HG03025 (cell line): Measurements from ENCODE around the gene TSHZ2.
"Not testable (repeated sequence)": the region's sequence is repeated elsewhere in the genome, so short reads cannot be mapped to it uniquely, and the experiment has no call there.

ENCODE experiments used
- ATAC-seq: cut with Tn5 transposase; IDR thresholded peaks from one replicate; pipeline ENCODE4 v1.9.1; 2021; ENCODE audit warnings: mild to moderate bottlenecking, moderate library complexity; ENCODE audit not compliant: unreplicated experiment, low FRiP score

Gene TSHZ2

DNA sequence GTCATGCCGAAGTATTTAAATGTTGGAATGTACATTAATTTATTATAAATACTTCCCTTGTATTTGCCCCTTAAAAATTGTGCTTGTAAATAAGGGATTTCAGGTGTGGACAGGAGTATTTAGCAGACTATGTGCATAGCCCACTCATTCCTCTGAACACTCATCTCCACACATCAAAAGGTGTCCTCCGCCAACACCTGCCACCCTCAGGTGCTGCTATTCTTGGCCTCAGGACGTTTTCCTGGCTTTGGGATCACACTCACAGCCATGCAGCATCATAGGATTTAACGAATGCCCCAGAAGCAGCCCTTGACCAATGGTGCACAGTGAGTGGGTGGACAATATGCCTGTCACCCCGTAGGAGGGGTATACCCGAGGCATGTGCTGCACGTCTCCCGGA, 390.6 kb downstream of the TSHZ2 start:
- no peak for ATAC-seq

- ATAC-seq: no peak
Observed at GRCh38 chr20:53364646-53365045, 392.5 kb downstream of the TSHZ2 start.

- no peak for ATAC-seq
Observed at GRCh38 chr20:53365076-53365475, 392.9 kb downstream of the TSHZ2 start.

GRCh38 chr20:53365539-53366075, 393.4 kb downstream of the TSHZ2 start:
- ATAC-seq: no peak

- ATAC-seq: not testable (repeated sequence)
Observed at GRCh38 chr20:53366928-53367327, 394.8 kb downstream of the TSHZ2 start.

DNA sequence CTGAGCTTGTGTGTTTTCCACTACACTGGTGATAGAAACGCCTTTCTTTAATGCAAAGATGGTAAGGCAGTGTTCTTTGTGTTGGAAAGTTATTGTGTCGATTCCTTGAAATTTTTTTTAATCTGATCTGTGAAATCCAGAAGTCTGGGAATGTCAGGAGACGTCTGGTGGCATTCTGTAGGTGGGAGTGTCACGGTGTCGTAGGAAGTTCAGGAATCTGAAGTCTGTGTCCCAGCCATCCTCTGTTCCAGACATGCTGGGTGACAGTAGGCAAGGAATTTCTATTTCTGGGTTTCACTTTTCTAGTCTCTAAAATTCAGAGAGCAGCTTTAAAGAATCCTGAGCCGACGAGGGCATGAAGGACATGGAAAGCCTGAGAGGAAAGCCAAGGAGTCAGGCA, 397.7 kb downstream of the TSHZ2 start:
- no peak for ATAC-seq

GRCh38 chr20:53370345-53370961, 398.3 kb downstream of the TSHZ2 start:
- ATAC-seq: no peak

DNA sequence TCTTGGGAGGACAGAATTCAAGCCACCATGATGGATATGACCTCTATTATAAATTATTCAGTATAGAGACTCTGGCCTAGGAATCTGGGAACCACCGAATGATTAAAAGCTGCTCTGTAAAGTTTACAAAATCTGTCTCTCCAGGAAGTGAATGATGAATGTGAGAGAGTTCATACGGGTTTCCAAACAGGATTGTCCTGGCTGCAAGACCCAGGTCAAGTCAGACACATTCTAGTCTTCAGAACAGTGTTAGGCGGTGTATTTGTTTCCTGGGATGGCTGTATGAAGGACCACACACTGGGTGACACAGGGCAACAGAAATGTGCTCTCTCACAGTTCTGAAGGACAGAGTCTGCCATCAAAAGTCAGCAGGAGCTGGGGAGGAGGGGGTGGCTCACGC, 399.1 kb downstream of the TSHZ2 start:
- ATAC-seq: no peak

DNA sequence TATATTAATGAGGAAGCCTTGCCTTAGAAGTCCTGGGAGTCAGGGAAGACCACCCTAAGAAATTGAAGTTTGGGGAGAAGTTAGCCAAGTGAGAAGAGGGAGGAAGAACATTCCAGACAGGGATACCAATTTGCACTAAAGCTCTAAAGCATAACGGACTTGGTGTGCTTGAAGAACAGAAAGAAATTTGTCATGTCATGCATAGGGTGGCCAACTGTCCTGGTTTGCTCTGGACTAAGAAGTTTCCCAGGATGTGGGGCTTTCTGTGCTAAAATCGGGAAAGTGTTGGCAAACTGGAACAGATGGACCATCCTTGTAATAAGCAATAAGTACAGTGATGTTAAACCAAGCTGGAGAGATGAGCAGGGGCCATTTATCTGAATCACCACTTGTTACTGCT, 403.9 kb downstream of the TSHZ2 start:
- no peak for ATAC-seq

DNA sequence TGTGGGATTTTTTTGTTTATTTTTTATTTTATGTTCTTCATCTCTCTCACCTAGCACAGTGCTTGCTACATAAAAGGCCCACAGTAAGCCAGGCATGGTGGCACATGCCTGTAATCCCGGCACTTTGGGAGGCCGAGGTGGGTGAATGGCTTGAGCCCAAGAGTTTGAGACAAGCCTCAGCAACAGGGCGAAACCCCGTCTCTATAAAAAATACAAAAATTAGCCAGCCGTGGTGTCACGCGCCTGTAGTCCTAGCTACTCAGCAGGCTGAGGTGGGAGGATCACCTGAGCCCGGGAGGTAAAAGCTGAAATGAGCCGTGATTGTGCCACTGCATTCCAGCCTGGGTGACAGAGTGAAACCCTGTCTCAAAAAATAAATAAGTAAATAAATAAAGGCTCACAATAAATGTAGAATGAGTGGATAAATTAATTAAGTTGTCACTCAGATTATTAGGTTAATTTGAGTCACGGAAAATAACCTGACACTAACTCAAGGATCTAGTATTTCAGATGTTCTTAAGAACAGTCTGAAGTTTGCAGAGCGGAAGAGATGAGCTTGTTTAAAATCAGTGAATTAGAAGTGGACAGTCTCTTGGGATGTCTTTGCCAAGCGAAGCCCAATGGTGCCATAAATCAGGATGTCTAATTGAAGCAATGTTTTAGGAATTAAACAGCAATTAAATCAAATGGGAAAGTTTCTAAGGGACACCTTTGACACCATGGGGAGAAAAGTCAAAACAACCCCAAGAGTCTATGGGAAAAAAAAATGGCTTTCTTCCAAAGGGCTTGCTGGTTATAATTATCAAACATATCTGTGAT, 407.1 kb downstream of the TSHZ2 start:
- ATAC-seq: no peak

DNA sequence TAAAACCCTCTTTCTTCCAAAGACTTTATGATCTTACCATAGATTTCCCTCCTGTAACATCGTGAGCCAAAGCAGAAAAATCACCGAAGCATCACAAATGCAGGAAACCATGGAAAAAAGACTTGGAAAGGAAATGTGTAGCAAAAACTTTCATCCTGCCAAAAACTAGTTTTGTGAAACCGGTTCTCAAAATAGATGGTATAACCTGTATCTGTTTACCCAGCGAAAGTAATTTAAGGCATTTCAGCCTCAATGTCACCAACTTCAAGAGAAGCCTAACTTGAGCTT, 407.6 kb downstream of the TSHZ2 start:
- no peak for ATAC-seq

GRCh38 chr20:53381568-53382262, 409.6 kb downstream of the TSHZ2 start:
- ATAC-seq: no peak

- ATAC-seq: no peak
Observed at GRCh38 chr20:53382263-53382844, 410.2 kb downstream of the TSHZ2 start.

GRCh38 chr20:53383916-53384315, 411.8 kb downstream of the TSHZ2 start:
- no peak for ATAC-seq

- no peak for ATAC-seq
Observed at GRCh38 chr20:53384392-53384791, 412.2 kb downstream of the TSHZ2 start.

DNA sequence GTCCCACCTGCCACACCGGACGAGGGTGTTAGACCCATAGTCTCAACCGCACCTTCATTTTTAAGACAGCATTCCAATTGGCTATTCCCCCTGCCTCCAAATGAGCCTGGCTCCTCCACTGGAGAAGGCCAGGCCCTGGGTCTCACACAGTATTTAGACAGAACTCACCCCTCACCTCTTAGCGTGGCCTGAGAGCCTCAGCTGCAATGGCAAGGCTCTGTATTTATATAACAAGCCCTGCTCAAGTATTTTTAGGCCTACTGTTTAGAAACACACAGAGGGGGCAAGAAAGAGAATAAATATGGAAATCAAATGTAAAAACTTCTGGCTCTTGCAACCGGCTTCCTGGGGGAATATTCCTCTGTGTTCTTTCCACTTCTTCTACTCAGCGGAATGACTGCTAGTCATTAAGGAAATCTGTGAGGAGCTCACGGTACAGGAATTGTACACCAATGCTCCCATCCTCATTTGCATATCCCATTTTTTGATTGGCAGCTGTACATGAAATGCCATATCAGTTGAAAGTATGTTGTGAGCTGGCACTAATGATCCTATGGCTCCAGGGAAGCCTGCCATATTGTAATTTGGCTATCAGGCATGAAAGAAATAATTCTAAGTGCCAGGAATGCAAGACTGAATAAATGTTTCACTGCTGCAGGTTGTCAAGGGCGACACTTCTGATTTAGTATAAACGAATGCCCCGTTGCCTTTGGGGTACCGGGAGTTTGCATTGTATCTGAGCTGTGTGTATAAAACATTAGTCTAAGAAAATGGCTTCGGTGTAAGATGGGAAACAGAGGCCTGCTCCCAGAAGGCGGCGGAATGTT, 414.0 kb downstream of the TSHZ2 start:
- ATAC-seq: no peak

- ATAC-seq: no peak
Observed at GRCh38 chr20:53387983-53388675, 416.0 kb downstream of the TSHZ2 start.

DNA sequence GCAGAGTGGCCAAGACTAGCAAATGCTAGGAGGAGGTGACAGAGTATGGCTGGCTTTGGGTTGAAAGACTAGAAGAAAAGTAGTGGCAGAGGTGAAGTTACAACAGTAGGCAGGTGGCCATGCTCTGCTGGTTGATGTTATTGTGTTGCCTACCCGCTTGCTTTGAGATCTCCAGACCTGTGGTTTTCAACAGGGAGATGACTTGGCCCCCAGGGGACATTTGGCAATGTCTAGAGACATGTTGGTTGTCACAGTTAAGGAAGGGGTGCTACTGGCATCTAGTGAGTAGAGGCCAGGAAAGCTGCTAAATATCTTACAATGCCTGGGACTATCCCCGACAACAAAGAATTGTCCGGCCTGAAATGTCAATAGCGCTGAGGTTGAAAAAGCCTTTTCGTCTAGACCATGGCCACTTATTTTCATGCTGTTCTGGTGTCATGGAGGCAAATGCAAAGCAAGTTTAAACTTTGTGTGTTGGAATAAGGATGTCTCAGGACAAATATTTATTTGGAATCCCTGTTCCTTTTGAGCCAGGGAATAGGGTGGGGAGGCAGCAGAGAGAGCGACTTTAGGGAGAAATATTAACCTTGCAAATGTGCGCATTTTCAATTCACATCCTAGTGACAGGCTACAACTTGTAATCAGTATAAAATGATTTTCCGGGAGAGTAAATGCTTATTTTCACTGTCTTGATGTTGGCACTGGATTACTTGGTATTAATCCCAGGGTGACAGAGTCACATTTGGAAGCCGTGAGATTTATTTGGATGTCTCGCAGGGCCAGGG, 417.6 kb downstream of the TSHZ2 start:
- ATAC-seq: no peak

DNA sequence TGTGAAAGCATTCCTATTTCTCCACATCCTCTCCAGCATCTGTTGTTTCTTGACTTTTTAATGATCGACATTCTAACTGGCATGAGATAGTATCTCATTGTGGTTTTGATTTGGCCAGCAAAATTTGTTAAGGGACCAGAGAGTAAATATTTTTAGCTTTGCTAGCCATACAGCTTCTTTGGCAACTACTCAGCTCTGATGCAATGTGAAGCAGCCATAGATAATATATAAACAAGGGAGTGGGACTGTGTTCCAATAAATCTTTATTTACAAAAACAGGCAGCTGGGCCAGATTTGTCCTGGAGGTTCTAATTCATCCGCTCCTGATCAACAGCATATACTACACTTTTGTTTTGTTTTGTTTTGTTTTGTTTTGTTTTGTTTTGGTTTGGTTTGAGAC, 418.6 kb downstream of the TSHZ2 start:
- no peak for ATAC-seq
